Urothelium cell line (cell line): ENCODE results near the gene KLF12.

ENCODE experiments used
- DNase-seq: peaks from one replicate; pipeline ENCODE4 v3.0.0; 2011; ENCODE audit warnings: low spot score, mixed read lengths
- FAIRE-seq: peaks from 2 replicates; lab custom pipeline; 2011; peaks lifted over from hg19 to GRCh38; lab: Jason Lieb, UNC

The KLF12 gene

DNA sequence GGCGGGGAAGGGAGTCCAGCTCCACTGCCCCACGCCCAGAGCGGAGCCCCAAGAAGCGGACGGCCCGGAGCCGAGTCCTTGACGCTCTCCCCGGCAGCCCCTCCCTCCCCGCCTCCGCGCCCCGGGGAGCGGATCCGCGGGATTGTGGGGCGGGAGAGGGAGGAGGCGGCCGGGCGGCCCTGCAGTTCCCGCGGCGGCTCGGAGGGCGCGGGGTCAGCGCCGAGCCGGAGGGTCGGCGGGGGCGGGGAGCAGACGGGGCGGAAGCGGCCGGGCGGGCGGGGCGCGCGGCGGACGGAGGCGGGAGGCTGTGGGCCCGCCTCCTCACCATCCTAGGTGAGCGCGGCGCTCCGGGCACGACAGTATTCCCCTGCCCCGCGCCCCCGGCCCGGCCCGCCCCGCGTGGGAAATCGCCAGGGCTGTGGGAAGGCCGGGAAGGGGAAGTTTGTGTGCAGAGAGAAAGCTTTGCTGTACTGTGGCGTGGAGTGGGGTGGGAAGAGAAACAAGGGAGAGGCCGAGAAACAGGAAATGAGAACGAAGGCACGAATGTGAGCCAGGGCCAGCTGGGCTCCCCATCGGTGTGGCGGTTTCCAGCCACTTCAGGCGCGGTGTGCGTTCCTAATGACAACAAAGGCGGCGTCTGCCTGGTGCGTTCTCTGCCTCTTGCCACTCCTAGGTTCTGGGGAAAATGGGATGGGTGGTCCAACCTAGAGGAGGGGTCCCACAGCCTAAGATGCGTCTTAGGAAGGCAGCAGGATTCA is 1.3 kb upstream of the KLF12 start:
- DNase-seq (peak; percentile 69), FAIRE-seq (no peak)

DNA sequence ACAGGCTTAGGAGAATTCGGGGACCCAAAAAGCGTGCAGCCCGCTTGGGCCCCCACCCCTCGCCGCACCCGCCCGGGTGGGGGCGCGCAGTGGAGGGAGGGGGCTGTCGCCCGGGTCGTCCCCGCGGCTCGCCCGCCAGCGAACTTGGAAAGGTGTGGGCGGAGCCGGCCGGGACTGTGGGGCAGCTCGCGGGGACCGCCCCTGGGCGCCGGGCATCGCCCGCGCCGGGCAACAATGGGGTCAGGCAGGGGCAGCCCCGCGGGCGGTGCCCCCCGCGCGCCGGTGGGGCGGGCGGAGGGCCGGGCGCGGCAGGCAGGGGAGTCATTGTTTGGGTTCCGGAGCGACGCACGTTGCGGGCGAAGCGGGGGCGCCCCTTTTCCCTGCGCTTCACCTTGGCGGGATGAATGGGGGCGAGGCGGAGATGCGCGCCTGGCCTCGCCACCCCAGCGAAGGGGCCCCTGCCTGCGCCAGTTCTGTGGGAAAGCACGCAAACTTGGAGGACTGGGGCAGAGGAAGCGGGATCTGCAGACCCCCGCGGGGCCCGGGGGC is 647 bp upstream of the KLF12 start:
- FAIRE-seq (no peak), DNase-seq (peak; percentile 63)

DNA sequence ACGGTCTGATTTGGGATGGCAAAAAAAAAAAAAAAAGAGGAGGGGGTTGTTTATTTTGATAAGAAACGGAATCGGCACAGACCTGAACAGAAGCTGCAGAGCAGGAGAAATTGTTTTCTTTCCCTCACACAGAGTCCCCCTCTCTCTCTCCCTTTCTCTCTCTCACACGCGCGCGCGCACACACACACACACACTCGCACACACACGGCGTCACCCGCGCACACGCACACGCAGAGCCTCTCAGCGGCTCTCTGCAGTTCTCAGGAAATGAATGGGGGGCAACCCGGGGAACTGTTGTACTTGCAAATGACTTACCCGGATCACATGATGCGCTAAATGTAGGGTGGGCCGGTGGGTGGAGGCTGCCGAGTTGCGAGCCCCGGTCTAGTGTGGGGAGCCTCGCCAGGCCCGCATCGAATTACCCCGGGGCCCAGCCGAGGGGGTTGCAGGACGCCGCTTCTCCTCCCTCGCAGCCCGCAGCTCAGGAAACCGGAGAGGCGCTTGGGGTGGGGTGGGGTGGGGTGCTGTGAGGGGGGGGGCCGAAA is 475 bp downstream of the KLF12 start:
- DNase-seq (peak; percentile 50), FAIRE-seq (no peak)

DNA sequence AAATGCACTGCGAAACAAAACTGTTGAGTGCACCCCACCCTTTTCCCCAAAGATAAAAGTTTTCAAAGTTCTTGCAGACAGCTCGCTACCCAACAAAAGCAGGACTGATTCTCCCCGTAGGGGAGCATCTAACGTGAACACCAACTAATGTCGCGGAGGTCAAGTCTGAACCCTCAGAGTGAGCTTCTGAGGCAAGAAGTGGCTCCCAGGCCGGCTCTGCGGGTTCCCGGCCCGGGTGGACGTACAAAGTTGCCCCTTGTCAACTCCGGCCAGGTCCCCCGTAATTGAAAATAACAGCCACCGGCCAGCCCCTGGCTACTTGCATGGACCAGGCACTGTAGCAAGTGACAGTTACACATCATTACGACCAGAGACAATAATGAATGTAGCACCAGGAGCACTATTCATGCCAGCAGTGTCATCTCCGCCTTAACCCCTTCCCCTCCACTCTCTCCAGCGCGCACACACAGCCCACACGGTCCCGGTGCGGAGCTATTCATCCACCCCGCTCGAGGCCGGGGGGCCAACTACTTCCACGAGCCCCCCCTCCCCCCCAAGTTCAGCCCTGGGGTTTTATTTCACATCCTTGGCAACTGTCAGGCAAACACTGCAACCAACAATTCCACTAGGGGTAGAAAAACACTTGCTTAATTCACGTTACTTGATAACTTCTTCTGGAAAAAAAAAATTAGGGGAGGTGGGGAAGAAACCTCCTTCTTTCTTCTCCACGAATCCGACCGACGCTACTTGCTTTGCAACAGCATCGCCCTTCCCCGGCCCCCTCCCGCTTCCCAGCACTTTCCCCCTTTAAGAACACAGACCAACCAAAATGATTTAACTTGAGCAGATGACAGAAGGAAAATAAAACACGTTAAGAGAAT is 1.2 kb downstream of the KLF12 start:
- DNase-seq (no peak), FAIRE-seq (no peak)

DNA sequence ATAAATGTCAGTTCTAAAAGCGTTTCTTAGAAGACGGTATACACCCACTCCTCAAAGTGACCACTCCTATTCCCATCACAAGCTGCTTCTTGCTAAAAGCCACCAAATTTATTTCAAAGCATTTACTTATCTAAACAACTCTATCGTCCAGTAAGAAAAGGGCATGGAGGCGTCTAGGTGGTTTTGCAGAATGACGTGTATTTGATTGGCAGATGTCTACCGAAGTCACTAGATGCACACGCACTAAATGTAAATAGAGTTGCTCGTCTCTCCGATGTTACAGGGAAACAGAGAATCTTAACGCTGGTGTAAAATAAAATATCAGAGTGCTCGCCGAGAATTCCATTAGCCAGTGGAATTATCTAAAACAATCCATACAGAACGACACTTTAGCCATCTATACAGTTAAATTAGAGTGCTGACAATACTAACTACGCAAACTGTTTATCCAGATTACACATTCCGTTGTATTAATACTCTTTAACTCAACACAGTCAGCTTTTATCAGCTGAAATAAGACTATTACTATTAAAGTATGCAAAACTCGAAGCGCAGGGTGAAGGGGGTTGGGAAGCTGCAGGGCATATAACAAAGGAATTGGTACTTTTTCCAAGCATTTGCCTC is 1.9 kb downstream of the KLF12 start:
- FAIRE-seq (no peak), DNase-seq (no peak)

DNA sequence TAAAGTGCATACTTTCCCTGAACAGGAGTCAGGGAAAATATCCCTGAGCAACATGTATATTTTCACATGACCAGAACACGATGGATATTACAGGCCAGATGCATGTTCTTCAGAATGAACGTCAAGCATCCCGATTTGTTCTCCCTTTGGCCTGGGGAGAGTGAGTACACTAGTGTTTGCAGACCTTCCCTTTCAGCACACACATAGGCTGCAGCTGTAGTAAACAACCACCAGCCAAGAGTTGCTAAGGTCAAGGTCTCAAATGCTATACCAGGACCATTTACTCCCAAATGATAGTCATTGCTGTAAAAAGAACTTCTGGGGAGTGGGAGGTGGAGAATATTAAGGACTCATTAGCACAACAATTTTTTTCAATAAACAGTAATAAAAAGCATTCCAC is 3.0 kb downstream of the KLF12 start:
- FAIRE-seq (no peak), DNase-seq (no peak)

DNA sequence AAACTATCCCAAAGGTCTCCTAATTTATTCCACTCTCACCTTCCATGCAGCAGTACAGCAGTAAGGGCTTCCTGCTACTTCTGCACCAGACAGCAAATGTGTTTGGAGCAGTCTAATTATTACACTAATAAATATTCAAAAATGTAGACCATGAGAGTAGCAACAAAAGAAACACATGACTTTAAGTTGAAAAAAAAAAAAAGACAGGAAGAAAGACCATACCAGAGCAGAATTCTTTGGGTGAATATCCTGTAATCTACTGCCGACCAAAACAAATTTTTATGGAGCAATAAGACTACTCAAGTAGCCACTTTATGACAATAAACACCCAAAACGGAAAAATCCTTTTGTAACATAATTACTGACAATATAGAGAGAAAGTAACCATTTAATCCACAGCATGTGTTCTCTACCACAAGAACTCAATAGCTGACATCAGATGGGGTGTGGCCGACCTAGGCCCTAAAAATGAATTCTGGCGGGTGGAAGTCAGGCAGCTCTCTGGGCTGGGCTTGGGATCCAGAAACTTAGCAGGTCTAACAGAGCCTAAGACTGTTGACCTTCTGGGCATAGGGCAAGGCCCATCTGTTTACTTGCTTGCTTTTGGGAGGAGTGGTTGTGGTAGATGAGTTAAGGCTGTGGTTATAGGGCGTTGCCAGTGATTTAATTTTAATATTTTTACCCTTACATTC is 4.6 kb downstream of the KLF12 start:
- DNase-seq, result no peak
- FAIRE-seq, result no peak

DNA sequence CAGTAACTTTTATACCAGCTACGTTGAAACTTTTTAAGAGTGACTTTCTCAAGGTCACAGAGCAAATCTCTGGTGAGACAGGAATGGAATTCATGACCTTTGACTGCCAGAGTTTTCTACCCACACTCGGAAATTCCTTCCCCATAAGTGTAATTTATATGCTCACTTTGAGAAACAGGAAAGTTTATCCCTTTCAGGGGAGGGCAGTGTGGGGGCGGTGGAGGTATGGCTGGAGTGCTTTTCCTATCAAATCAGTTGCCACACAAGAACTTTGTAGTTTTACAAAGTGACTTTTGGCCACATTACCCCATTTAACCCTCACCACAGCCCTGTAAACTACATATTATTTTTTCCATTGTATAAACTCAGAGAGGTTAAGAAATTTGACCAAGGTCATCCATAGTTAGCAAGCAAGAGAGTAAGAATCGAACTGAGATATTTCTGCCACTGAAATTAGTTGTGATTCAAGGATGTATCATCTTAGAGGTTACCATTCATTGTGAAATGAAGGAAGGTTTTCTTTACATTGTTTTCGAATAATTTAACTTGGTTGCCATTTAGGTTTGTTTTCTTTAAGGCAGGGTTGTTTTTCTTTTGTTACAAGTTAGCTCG is 5.9 kb downstream of the KLF12 start:
- FAIRE-seq, result no peak

DNA sequence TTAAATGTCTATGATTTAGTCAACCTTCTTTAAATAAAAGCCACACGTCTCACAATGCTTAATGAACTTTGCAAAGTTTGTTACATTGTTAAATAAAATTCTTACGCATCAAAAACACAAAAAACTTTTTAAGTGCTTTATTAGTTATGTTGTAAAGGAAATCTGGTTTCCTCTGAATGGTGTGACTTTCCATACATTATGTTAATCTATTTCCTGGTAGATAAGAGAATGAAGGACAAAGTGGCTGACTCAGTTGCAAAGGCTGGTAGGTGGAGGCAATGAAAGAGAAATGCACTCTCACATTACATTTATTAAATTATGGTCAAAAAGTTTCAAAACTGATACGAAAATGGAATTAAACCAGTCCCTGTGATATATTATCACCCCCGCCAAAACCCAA is 15.9 kb downstream of the KLF12 start:
- FAIRE-seq (no peak), DNase-seq (no peak)

More for the DNA sequence above, 5.9 kb downstream of the KLF12 start:
- DNase-seq, result peak; percentile 21

DNA sequence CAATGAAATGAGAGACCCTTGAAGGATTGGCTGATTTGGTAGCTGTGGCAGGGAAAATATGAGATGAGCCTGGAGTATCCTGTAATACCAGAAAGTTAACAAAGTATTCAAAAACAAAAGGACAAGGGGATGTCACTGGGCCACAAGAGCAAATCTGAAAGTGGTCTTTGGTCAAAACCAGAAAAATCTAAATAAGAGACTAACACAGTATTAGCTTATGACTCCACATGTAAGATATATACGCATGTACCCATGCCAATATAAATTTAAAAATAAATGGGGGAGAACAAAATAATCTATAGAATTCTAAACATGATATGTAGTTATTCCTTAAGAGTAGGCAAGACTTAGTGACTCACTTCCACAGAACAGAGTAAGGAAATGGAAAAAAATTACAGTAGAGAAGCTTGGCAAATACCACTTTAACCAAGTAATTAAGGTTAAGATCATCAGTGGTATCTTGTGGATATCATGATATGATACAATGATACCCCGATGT is 16.9 kb downstream of the KLF12 start:
- DNase-seq (no peak), FAIRE-seq (no peak)

DNA sequence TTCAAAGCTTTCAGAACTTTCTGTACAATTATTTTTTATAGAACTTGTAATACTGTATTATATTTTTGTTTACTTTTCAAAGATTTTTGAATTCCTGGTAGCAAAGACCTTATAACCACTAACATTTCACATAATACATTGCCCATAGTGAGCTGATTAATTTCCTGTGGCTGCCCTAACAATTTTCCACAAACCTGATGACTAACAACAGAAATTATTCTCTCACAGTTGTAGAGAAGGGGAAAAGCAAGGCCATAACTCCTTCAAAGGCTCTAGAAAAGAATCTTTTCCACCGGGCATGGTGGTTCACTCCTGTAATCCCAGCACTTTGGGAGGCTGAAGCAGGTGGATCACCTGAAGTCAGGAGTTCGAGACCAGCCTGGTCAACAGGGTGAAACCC is 19.1 kb downstream of the KLF12 start:
- FAIRE-seq (no peak), DNase-seq (no peak)

DNA sequence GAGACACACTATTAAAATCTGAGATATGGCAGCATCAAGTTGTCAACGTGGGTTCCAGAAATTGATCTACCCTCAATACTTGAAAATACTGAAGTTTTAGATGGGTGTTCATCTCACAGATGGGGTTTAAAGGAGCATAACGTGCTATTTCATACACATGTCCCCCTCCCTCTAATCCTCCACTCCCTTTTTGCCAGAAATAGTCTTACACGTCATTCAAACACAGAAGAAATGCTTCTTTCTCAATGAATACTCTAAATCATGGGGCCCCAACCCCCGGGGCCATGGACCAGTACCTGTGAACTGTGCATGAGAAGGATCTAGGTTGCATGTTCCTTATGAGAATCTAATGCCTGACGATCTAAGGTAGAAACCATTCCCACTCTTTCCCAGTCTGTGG is 19.6 kb downstream of the KLF12 start:
- FAIRE-seq (no peak), DNase-seq (no peak)

DNA sequence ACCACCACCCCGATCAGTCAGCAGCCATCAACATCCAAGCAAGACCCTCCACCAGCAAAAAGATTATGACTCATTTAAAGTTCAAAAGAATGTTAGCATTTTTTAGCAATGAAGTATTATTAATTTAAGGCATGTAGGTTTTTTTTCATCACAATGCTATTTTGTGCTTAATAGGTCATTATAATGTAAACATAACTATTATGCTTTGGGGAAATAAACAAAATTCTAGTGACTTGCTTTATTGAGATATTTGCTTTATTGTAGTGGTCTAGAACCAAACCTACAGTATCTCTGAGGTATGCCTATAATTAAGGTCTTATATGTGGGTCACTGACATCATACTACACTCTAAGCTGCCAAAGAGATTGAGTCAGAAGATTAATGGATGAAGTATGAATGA is 20.0 kb downstream of the KLF12 start:
- DNase-seq, result no peak
- no peak for FAIRE-seq

DNA sequence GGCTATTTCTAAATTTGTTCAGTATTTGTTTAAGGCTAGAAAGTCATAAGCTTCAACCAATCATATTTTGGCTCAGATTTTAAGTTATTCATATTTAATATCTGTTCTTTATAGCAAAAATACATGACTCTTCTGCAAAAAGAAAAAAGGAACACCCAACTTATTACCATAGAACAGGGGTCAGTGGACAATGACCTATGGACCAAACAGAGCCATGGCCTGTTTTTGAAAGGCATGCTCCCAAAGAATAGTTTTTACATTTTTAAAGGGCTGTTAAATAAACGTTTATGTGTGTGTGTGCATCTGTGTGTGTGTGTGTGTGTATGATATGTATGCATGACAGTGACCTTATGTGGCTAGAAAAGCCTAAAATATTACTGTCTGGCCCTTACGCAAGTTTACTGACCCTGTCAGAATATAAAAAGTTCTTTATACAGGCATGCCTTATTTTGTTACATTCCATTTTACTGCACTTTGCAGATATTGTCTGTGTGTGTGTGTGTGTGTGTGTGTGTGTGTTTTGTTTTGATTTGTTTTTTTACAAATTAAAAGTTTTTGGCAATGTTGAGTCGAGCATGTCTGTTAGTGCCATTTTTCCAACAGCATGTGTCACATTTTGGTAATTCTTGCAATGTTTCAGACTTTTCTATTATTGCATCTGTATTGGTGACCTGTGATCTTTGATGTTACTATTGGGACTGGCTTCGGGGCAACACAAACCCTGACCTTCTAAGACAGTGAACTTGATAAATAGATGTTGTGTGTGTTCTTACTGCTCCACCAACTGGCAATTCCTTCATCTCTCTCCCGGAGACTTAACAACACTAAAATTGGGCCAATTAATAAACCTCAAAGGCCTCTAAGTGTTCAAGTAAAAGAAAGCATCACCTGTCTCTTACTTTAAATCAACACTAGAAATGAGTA is 22.0 kb downstream of the KLF12 start:
- no peak for FAIRE-seq
- no peak for DNase-seq

DNA sequence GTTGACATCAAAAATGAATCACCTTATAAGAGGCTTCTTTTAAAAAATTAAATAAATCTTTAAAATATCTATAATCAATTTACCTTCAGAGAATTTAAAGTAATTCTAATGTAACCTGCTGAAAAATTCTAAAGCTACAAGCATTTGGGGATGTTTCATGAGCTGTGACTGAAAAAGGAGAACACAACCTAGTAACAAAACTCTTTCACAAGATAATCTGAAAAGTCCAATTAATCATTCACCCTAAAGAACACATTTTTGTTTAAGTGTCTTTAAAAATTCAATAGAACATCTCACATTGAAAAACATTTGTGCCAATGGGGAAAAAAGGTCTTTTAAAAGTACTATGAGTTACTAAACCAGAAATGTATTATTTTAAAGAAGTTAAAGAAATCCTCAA is 22.8 kb downstream of the KLF12 start:
- FAIRE-seq, result no peak

DNA sequence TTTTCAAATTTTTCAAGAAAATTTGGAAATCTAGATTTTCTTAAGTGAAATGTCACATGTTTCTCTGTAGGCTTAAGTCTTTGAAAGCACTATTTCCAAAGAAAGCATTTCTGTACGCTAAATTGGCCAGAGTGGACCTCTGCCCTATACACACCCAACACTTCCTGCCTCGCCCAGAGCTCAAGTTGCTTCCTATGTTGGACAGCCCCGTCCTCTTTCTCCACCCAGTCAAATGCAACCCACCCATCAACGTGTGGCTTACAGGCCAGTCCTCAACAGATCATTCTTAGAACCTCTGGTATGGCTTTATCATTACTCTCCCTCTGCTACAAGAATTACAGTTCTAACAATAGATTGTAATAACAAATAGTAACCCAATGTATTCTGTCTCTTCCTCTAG is 24.2 kb downstream of the KLF12 start:
- no peak for FAIRE-seq

More for the DNA sequence above, 22.8 kb downstream of the KLF12 start:
- no peak for DNase-seq

DNA sequence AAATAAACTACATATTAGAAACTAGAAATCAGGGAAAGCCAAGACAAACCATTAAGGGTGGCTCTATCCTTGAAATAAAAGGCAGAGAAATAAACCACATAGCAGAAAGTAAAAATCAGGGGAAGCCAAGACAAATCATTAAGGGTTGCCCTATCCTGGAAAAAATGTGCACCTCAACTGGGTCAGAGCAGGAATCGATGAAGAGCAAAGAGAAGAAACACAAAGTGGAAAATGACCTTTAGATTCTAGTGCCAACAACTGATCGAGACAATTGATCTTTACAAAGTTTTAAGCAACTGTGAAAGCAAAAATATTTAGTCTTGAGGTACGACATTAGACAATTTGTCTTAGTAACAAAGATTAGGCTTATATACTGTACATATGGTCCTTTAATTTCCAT is 26.6 kb downstream of the KLF12 start:
- DNase-seq, result no peak
- FAIRE-seq, result no peak

More for the DNA sequence above, 24.2 kb downstream of the KLF12 start:
- no peak for DNase-seq

DNA sequence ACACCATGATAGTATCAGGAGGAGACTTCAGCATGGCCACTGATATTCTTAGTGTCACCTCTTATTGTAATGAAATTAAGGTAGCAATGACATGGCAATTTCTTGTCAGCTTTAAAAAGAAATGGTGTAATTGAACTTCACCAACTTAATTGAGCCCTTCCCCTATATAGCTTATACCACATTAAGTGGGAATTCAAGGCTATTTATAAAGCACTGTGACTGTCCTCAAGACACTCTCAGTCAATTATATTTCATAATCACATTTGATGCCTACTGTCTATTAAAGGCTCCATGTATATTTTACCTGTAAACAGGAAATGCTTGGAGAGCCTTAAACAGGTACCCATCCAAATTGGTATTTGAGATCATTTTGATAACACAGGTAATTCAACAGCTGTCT is 28.3 kb downstream of the KLF12 start:
- DNase-seq (no peak), FAIRE-seq (no peak)
